Dendritic cell treated with granulocyte-macrophage colony-stimulating factor and Interleukin-4, amounts not matched to agents 40 ng/mL and 50 ng/mL, for 4 days (primary cell): ENCODE results near the gene KRT14.
"Not testable (repeated sequence)": the region's sequence is repeated elsewhere in the genome, so short reads cannot be mapped to it uniquely, and the experiment has no call there.

Experiments
- H3K27ac Mint-ChIP-seq: one replicate; pipeline ENCODE4 v1.8.0; 2022; ENCODE audit warnings: mild to moderate bottlenecking, mixed read lengths
- H3K27me3 Mint-ChIP-seq: one replicate; pipeline ENCODE4 v1.8.0; 2022; ENCODE audit warnings: mild to moderate bottlenecking, mixed read lengths
- H3K36me3 Mint-ChIP-seq: one replicate; pipeline ENCODE4 v1.8.0; 2022; ENCODE audit warnings: low read depth, mixed read lengths
- H3K4me1 Mint-ChIP-seq: one replicate; pipeline ENCODE4 v1.8.0; 2022; ENCODE audit warnings: low read depth, mixed read lengths
- H3K4me3 Mint-ChIP-seq: one replicate; pipeline ENCODE4 v1.8.0; 2022; ENCODE audit warnings: mild to moderate bottlenecking, moderate library complexity, mixed read lengths
- H3K9me3 Mint-ChIP-seq: one replicate; pipeline ENCODE4 v1.8.0; 2022; ENCODE audit warnings: mixed read lengths
- intact Hi-C: fragments of 100-400 bp; cut with micrococcal nuclease; formaldehyde crosslinking; loops from one replicate; pipeline ENCODE4 v1.15.0; 2022

KRT14 gene

DNA sequence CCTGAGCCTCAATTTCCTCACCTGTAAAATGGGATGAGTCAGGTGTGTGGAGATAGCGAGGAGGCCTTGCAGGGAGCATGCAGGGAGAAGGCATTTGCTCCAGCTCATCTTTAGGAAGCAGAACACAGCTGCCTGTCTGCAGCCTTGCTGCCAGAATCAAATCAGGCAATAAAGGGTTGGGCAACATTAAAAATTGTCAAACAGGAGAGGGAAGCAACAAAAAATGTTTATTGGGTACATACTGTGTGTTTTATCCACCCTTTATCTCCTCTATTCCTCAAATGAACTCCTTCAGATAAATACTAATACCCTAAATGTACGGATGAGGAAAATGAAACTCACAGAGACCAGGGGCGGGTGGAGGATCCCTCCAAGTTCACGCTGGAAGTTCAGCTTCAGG is 13.6 kb upstream of the KRT14 start:
- Mint-ChIP-seq H3K36me3 (no peaks in the 10 kb centered on the region), H3K27ac (no peak overlapping the region), H3K4me3 (no peak overlapping the region), H3K4me1 (peaks cover 5% of the 10 kb centered on the region), H3K27me3 (peaks cover 16% of the 10 kb centered on the region), H3K9me3 (no peaks in the 10 kb centered on the region)
- intact Hi-C loops, result no loop called here

DNA sequence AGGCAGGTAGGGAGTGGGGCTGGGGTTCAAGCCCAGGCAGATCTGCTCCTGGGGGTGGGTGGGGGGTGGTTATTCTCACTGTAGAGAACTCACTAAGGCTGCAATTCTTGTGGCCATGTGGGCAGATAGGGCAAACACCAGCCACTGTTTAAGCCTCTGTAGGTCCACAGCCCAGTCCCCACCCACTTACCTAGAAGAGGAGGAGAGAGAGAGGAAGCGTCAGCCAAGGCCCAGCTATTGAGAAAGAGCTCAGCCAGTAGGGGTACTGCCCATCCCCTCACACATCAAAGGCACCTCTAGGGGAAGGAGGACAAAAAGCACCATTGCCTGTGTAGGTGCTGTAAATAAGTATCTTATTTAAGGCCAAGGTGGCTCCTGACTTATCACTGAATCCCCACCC is 13.0 kb upstream of the KRT14 start:
- Mint-ChIP-seq H3K36me3 (no peaks in the 10 kb centered on the region), H3K9me3 (no peaks in the 10 kb centered on the region), H3K4me3 (no peak overlapping the region), H3K4me1 (peaks cover 6% of the 10 kb centered on the region), H3K27ac (no peak overlapping the region), H3K27me3 (peaks cover 17% of the 10 kb centered on the region)
- intact Hi-C loops, result no loop called here

DNA sequence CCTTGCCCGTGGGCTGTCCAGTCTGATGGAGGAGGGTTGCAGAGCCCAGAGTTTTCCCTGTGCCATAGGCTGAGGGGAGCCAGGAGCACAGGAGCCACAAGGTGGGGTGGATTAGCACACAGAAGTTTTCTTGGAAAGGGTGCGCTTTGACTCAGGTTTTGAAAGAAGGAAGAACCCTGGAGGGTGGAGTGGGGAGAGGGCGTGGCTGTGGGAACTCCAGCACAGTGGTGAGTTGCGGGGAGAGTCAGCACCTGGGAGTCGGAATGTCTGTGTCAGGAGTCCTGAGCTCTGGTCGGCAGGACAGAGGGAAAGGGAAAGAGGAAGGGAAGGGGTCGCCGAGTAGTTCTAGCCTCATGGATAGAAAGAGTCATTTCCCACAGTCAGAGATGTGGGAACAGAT is 8.9 kb upstream of the KRT14 start:
- intact Hi-C loops, result no loop called here
- Mint-ChIP-seq H3K36me3 (no peaks in the 10 kb centered on the region), H3K27me3 (peaks cover 24% of the 10 kb centered on the region), H3K4me3 (no peak overlapping the region), H3K27ac (no peak overlapping the region), H3K9me3 (no peaks in the 10 kb centered on the region), H3K4me1 (peaks cover 6% of the 10 kb centered on the region)

DNA sequence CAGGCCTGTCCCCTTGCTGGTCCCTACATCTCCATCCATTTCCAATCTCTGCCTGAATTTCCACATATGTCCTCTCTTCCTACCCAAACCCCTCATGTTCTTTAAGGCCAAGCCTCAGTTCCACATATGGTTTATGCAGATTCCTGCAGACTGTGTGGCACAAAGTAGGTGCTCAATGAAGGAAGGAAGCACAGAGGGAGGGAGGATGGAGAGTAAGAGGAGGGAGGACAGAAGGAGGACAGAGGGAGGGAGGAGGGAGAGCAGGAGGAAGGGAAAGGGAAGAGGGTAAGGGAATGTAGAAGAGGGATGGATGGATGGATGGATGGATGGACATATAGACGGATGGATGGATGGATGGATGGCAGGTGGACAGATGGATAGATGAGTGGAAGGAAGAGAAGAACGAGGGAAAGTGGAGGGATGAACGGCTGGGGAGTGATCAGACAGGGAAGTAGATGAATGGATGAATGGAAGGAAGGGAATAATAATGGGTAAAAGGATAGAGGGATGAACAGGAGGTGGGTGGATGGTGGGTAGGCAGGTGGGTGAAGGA is 7.7 kb upstream of the KRT14 start:
- no peaks in the 10 kb centered on the region for H3K36me3 Mint-ChIP-seq

DNA sequence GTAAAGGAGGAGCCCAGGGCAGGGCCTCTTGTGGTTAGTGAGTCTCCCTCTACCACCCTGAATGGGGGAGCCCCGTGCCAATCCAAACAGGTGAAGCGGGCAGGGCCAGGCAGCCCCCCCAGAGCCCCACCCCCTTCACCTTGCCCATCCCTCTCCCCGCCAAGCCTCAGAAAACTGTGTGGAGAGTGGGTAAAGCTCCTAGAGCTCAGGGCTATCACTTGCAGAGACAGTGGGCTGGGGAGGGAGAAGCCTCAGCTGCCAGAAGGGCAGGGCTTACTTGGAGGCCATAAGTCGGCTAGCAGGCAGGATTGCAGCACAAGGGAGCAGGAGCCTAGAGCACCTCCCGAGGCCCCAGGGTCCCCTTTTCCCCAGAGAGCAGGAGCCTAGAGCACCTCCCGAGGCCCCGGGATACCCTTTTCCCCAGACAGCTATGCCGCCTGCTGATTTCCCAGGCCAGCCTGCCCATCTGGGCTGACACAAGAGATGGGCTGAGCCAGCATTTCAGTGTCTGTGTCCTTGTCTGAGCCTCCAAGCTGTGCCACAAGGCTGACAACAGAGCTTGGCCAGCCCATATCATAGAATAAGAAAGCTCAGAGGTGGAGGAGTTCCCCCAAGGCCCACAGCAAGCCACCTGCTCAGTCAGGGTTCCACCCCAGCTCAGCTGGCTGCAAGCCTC is 6.7 kb upstream of the KRT14 start:
- H3K9me3 Mint-ChIP-seq, result no peaks in the 10 kb centered on the region
- no peak overlapping the region for H3K27ac Mint-ChIP-seq
- no peak overlapping the region for H3K4me3 Mint-ChIP-seq
- intact Hi-C loops, result no loop called here
- no peaks in the 10 kb centered on the region for H3K36me3 Mint-ChIP-seq
- peaks cover 6% of the 10 kb centered on the region for H3K4me1 Mint-ChIP-seq
- peaks cover 28% of the 10 kb centered on the region for H3K27me3 Mint-ChIP-seq

More for the DNA sequence above, 7.7 kb upstream of the KRT14 start:
- Mint-ChIP-seq H3K9me3 (no peaks in the 10 kb centered on the region), H3K27me3 (peaks cover 25% of the 10 kb centered on the region), H3K4me1 (peaks cover 6% of the 10 kb centered on the region), H3K27ac (no peak overlapping the region), H3K4me3 (no peak overlapping the region)
- intact Hi-C loops, result no loop called here

DNA sequence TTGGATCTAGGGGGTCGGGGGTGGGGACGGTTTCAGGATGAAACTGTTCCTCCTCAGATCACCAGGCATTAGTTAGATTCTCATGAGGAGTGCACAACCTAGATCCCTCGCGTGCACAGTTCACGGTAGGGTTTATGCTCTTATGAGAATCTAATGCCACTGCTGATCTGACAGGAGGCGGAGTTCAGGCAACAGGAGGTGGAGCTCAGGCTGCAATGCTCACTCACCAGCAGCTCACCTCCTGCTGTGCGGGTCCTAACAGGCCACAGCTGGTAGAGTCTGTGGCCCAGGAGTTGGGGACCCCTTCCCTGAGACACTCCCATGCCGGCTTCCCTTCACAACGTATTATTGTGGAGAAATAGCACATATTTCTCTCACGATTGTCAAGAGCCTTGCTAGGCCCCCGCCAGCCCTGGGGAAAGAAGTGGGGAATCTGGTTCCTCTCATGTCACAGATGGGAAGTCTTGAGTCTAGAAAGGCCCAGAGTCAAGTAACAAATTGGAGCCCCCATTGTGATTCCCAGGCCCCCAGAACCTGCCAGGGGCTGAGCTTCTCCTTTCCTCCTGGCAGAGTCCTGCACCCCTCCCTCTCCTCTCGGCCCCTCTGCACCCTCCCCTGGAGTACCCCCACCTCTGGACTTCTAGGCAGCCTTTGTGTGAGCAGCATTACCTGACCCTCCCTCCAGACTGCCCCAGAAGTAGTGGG is 6.1 kb upstream of the KRT14 start:
- no peak overlapping the region for H3K27ac Mint-ChIP-seq
- peaks cover 30% of the 10 kb centered on the region for H3K27me3 Mint-ChIP-seq
- no peaks in the 10 kb centered on the region for H3K36me3 Mint-ChIP-seq
- no peak overlapping the region for H3K4me3 Mint-ChIP-seq
- H3K4me1 Mint-ChIP-seq, result peaks cover 6% of the 10 kb centered on the region
- intact Hi-C loops, result no loop called here
- H3K9me3 Mint-ChIP-seq, result no peaks in the 10 kb centered on the region

DNA sequence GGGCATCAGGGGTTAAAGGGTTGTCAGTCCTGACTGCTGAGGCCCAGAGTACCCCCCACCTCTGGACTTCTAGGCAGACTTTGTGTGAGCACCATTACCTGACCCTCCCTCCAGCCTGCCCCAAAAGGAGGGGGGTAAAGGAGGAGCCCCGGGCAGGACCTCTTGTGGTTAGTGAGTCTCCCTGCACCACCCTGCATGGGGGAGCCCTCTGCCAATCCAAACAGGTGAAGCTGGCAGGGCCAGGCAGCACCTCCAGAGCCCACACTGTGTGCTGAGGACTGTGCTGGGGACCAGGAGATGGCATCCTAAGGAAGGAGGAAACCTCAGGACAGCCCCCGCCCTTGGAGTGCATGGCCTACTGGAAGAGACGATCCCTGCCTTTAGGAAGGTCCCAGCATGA is 2.6 kb upstream of the KRT14 start:
- H3K4me3 Mint-ChIP-seq, result no peak overlapping the region
- intact Hi-C loops, result no loop called here
- H3K27me3 Mint-ChIP-seq, result peaks cover 21% of the 10 kb centered on the region
- peaks cover 3% of the 10 kb centered on the region for H3K4me1 Mint-ChIP-seq
- no peak overlapping the region for H3K27ac Mint-ChIP-seq
- no peaks in the 10 kb centered on the region for H3K9me3 Mint-ChIP-seq
- H3K36me3 Mint-ChIP-seq, result no peaks in the 10 kb centered on the region

DNA sequence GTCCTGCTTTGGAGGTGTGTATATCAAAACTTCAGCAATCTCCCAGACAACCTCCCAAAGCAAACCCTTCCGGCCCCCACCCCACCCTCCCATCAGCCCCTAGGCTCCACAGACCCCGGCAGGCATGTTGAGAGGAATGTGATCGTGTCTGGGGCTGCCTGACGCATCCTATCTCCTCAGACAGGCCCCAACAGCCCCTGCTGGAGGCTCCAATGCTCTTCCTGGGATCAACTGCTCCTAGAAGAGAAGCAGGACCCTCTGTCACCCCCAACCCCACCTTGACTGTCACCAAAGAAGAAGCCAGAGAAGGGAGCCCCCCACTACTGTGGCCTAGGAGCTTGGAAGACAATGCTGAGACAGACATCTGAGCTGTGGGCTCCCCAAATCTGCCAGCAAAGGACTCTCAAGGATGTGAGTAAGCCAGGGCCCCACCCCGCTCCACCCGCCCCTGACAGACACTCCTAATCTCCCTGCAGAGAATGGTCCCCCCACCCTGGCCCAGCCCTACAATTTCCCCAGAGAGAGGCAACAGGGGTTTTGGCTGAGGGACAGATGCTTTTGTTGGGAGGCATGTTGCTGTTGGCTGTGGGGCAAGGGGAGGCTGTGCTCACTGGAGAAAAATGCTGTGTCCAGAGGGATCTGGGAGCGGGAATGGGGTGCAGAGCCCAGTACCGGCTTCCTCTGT is 1.6 kb upstream of the KRT14 start:
- intact Hi-C loops, result no loop called here
- H3K27me3 Mint-ChIP-seq, result peaks cover 24% of the 10 kb centered on the region
- no peaks in the 10 kb centered on the region for H3K9me3 Mint-ChIP-seq
- peaks cover 5% of the 10 kb centered on the region for H3K4me1 Mint-ChIP-seq
- H3K27ac Mint-ChIP-seq, result no peak overlapping the region
- H3K36me3 Mint-ChIP-seq, result no peaks in the 10 kb centered on the region
- H3K4me3 Mint-ChIP-seq, result no peak overlapping the region

DNA sequence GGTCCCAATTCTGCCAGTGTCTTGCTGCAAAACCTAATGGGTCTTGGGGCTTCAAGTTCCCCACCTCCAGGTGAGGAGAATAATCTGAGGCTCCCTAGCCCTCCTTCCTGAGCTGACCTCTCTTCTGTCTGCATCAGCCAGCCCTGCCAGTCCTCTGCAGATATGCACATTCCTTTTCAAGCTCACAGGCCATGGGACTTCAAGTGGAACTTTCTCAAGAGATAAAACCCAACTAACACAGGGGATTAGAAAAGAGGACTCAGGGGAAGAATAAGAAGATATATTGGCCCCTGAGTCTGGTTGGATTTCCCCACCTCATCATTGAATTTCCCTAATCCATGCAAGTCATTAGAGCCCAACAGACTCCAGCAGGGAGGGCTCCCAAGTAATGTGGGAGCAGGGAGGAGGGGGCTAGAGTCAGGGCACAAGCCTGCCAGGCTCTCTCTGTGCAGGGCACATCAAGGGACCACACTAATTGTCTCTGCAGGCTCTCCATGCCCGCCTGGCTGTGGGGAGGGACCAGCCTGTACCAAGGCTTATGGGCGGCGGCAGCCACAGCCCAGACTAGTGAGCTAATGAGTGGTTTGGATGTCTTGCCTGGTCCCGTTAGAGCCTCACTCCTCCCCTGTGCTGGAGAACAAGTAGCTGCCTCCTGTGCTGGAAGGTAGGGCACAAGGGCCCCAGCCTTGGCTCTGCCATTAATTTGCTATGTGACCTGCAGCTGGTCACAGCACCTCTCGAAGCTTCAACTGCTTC is 1.2 kb downstream of the KRT14 start:
- Mint-ChIP-seq H3K9me3 (no peaks in the 10 kb centered on the region), H3K36me3 (no peaks in the 10 kb centered on the region), H3K4me1 (peaks cover 5% of the 10 kb centered on the region)

DNA sequence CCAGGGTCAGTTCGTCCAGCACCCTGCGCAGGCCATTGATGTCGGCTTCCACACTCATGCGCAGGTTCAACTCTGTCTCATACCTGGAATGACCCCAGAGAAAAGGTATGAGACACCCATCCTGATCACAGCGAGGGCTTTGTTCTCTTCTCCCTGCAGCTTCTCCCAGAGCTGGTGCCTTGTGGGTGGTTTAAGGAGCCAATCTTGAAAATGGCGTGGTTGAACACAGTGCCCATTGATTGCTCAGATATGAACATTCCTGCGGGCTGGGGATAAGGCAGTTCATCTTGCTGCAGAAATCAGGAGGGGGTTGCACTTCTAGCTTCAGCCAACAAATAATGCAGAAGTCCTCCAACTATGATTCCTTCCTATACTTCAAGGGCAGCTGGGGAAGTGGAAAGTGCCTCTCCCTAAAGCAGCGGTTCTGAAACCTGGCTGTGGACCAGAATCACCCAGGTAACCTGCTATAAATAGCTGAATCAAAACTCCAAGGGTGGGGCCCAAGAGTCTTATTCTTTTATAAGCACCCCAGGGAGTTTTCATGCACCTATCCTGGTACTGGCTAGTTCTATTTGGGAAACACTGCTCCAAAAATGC is 2.3 kb downstream of the KRT14 start:
- H3K36me3 Mint-ChIP-seq, H3K9me3 Mint-ChIP-seq, H3K4me3 Mint-ChIP-seq, H3K27ac Mint-ChIP-seq, intact Hi-C loops: not testable (repeated sequence)
- Mint-ChIP-seq H3K4me1 (peaks cover 15% of the 10 kb centered on the region), H3K27me3 (peaks cover 40% of the 10 kb centered on the region)

More for the DNA sequence above, 1.2 kb downstream of the KRT14 start:
- peaks cover 35% of the 10 kb centered on the region for H3K27me3 Mint-ChIP-seq
- intact Hi-C loops, result no loop called here
- H3K27ac Mint-ChIP-seq, result no peak overlapping the region
- H3K4me3 Mint-ChIP-seq, result no peak overlapping the region

DNA sequence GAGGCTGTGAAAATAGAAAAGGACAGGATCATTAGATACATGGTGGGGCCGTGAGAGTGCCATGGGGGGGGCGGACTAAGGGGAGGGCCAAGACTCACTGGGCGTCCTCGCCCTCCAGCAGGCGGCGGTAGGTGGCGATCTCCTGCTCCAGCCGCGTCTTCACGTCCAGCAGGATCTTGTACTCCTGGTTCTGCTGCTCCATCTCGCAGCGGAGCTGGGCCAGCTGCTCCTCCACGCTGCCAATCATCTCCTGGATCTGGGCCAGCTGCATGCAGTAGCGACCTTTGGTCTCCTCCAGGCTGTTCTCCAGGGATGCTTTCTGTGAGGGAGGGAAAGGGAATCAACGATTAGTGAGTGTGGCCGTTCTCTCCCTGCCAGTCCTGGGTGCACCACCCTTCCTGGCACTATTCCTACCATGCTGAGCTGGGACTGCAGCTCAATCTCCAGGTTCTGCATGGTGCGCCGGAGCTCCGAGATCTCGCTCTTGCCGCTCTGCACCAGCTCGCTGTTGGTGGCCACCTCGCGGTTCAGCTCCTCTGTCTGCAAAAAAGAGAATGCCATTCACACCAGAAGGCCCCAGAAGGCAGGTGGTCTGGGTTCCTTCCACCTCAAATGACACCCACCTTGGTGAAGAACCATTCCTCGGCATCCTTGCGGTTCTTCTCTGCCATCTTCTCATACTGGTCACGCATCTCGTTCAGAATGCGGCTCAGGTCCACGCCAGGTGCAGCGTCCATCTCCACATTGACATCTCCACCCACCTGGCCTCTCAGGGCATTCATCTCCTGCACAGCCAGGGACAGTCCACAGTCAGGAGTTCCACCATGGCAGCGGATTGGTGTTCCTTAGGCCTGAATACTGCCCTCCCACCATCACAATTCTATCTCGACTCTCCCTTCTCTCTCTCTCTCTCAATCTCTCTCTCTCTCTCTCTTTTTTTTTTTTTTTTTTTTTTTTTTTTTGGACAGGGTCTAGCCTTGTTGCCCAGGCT is 3.3 kb downstream of the KRT14 start:
- H3K27ac Mint-ChIP-seq, result peak overlapping the region; percentile 15
- intact Hi-C loops, result no loop called here
- peaks cover 15% of the 10 kb centered on the region for H3K4me1 Mint-ChIP-seq
- no peak overlapping the region for H3K4me3 Mint-ChIP-seq
- no peaks in the 10 kb centered on the region for H3K36me3 Mint-ChIP-seq
- H3K9me3 Mint-ChIP-seq, result no peaks in the 10 kb centered on the region
- H3K27me3 Mint-ChIP-seq, result peaks cover 40% of the 10 kb centered on the region

DNA sequence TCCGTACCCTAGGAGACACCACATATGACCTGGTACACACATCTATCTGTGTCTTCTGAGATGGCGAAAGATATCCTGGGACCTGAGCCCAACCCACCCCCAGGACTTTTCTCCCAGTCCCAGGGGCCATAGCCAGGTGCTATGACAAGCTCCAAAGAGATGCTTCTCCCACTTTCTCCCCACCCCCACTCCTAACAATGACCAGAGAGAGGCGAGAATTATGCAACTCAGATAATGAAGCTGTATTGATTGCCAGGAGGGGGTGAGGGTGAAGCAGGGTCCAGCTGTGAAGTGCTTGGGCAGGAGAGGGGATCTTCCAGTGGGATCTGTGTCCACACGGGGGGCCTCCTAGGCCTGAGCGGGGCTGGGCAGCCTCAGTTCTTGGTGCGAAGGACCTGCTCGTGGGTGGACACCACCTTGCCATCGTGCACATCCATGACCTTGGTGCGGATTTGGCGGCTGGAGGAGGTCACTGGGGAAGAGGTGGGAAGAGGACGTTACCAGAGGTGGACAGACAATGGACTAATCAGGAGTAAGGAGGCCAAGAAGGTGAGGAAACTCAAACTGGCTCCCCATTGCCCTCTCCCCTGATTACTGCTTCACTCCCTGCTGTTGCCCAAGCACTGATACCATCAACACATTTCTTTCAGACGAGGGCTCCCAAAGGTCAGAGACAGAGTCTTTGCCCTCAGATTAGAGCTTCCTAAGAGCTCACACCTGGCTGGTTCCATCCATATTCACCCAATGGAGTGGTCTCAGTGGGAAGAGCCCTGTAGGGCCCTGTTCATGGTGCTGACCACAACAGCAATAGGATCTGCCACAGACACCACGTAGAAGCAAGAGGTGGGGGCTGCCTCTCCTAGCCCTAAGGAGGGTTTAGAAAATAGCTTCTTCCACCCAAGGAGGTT is 4.4 kb downstream of the KRT14 start:
- H3K4me3 Mint-ChIP-seq, H3K36me3 Mint-ChIP-seq, H3K9me3 Mint-ChIP-seq, intact Hi-C loops: not testable (repeated sequence)
- Mint-ChIP-seq H3K27me3 (peaks cover 42% of the 10 kb centered on the region), H3K27ac (peak overlapping the region; percentile 15), H3K4me1 (peaks cover 15% of the 10 kb centered on the region)
